Measurements from ENCODE around the gene ATXN1. TPM values are rescaled to one million over a fixed set of nuclear protein-coding genes. Genes with fewer than 3 reads are reported as not detected.
A peak's percentile ranks its signal among the peaks of the same experiment; 100 is the strongest.

The ATXN1 gene
- total RNA-seq, 1 experiment from 2014 or later, result 8.1 TPM

DNA sequence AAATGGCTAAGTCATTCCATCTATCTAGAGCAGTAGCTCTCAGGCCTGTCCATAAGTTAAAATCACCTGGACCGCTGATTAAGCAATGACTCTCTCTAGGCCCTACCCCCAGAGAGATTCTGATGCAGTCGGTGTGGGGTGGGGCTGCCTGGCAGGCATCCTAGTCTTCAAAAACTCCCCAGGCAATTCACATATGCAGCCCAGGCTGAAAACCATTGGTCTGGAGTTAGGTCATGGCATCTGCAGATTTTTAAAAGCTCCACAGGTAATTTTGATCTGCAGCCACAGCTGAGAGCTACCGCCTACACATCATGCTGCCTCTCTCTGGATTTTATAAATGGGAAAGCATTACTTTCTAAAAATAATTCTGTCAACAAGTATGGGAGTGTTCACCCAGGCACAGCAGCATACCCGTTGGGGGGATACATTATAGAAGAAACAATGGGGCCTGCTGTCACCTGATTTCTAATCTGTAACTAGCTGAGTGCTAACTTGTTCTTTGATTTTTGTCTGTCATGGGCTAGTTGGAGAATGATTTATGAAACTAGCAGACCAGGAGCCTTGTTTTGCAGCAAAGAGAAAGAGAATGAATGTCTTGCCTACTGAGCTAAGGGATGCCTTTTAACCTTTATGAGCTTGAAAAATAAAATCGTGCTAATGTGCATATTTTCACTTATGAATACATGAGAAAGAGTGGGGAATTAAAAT is 44.1 kb upstream of the ATXN1 start (continued):
- TF ChIP-seq, protein P1, sequence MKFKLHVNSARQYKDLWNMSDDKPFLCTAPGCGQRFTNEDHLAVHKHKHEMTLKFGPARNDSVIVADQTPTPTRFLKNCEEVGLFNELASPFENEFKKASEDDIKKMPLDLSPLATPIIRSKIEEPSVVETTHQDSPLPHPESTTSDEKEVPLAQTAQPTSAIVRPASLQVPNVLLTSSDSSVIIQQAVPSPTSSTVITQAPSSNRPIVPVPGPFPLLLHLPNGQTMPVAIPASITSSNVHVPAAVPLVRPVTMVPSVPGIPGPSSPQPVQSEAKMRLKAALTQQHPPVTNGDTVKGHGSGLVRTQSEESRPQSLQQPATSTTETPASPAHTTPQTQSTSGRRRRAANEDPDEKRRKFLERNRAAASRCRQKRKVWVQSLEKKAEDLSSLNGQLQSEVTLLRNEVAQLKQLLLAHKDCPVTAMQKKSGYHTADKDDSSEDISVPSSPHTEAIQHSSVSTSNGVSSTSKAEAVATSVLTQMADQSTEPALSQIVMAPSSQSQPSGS (CRISPR knock-in tag; IDR thresholded peaks at IDR 0.05; ENCODE audit: borderline replicate concordance, low read depth), result no peak
- TF ChIP-seq GTF2I (CRISPR knock-in tag; conservative IDR thresholded peaks at IDR 0.05) (no peak), MYBL2 (CRISPR knock-in tag; IDR thresholded peaks at IDR 0.05) (no peak), CREM (CRISPR knock-in tag; IDR thresholded peaks at IDR 0.05) (no peak), ZNF396 (CRISPR knock-in tag; IDR thresholded peaks at IDR 0.05; ENCODE audit: borderline replicate concordance) (no peak)
- TF ChIP-seq, protein P2, sequence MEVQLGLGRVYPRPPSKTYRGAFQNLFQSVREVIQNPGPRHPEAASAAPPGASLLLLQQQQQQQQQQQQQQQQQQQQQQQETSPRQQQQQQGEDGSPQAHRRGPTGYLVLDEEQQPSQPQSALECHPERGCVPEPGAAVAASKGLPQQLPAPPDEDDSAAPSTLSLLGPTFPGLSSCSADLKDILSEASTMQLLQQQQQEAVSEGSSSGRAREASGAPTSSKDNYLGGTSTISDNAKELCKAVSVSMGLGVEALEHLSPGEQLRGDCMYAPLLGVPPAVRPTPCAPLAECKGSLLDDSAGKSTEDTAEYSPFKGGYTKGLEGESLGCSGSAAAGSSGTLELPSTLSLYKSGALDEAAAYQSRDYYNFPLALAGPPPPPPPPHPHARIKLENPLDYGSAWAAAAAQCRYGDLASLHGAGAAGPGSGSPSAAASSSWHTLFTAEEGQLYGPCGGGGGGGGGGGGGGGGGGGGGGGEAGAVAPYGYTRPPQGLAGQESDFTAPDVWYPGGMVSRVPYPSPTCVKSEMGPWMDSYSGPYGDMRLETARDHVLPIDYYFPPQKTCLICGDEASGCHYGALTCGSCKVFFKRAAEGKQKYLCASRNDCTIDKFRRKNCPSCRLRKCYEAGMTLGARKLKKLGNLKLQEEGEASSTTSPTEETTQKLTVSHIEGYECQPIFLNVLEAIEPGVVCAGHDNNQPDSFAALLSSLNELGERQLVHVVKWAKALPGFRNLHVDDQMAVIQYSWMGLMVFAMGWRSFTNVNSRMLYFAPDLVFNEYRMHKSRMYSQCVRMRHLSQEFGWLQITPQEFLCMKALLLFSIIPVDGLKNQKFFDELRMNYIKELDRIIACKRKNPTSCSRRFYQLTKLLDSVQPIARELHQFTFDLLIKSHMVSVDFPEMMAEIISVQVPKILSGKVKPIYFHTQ (CRISPR knock-in tag; IDR thresholded peaks at IDR 0.05), result no peak
- TF ChIP-seq, protein P3, sequence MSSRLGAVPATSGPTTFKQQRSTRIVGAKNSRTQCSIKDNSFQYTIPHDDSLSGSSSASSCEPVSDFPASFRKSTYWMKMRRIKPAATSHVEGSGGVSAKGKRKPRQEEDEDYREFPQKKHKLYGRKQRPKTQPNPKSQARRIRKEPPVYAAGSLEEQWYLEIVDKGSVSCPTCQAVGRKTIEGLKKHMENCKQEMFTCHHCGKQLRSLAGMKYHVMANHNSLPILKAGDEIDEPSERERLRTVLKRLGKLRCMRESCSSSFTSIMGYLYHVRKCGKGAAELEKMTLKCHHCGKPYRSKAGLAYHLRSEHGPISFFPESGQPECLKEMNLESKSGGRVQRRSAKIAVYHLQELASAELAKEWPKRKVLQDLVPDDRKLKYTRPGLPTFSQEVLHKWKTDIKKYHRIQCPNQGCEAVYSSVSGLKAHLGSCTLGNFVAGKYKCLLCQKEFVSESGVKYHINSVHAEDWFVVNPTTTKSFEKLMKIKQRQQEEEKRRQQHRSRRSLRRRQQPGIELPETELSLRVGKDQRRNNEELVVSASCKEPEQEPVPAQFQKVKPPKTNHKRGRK (CRISPR knock-in tag; IDR thresholded peaks at IDR 0.05; ENCODE audit: borderline replicate concordance), result no peak

DNA sequence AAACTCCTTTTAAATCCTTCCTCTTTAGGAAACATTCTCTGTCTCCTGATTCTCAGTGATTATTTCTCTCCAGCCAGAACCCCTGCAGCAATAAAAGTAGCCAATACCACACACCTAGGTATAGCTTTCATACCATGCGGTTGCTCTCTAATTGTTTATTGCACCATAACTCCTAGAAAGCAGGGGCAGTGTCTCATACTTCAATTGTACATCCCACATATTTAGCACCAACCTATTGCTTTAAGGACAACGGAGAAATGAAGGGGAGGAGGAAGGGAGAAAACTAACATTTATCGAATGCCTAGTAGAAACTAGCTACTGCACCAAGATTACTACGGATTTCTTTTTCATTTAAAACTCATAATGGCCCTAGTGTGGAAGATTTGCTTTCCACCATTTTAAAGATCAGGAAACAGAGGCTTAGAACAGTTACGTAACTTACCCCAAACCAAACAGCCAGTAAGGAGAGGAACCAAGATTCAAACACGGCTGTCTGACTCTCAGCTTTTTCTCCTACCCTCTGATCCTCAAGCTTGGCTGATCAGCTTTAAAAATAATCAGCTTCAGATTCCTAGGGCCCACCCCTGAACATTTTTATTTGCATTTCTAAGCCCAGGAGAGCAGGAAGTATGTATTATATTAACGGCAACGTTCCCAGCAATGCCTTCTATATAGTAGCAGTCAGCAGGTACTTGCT is 43.4 kb upstream of the ATXN1 start:
- ChIA-PET CTCF (interaction anchor here (1.7 to 2.4 kb wide), 3 partner anchors 15 to 160 kb away, joined by 7 to 16 read pairs (median 10); partner anchors contain the start of gene ATXN1), POLR2A (no interaction called here)

More for the DNA sequence above, 43.4 kb upstream of the ATXN1 start:
- no peaks in the 10 kb centered on the region for H3K27me3 Mint-ChIP-seq (ENCODE audit: low read depth)
- peaks cover 20% of the 10 kb centered on the region for H3K9me3 Mint-ChIP-seq
- H3K4me3 Mint-ChIP-seq, result peak overlapping the region; percentile 67; the same call in 1 of the 2 replicates
- H3K36me3 Mint-ChIP-seq, result peaks cover 11% of the 10 kb centered on the region
- TF ChIP-seq, protein P4, sequence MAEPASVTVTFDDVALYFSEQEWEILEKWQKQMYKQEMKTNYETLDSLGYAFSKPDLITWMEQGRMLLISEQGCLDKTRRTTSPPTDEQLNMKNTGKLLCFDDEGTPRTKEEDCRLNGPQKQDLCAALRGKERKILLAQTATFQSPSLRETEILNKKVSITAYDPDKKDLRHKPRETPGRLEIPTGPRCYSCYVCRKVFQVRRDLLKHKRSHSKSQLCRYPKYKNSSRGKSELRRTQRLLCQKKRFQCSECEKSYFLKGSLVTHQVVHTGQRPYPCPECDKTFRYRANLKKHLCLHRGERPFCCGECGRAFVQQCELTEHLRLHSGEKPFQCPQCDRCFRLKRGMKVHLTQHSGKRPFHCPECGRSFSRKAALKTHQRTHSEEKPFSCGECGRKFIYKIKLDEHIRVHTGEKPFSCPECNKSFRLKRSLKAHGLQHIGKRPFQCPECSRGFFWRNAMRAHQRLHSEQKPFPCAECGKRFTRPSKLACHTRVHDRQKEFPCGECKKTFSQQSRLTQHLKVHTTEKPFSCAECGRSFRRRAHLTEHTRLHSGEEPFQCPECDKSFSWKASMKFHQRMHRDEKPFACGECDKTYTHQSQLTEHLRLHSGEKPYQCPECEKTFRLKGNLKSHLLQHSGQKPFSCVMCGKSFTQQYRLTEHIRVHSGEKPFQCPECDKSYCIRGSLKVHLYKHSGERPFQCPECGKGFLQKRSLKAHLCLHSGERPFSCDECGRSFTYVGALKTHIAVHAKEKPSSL (CRISPR knock-in tag; conservative IDR thresholded peaks at IDR 0.05), result no peak
- TF ChIP-seq IRF2 (CRISPR knock-in tag; IDR thresholded peaks at IDR 0.05; ENCODE audit: borderline replicate concordance, low read depth) (no peak), CREM (CRISPR knock-in tag; IDR thresholded peaks at IDR 0.05) (no peak)
- ATAC-seq, result no peak
- DNase-seq (ENCODE audit: low spot score), result no peak
- 0 out of 2 replicates have a peak overlapping the region, but pooled peaks have one; percentile 8 for H3K27ac Mint-ChIP-seq
- H3K4me1 Mint-ChIP-seq, result peaks cover 38% of the 10 kb centered on the region

Measured in WTC11 (cell line).